OCI-LY7 (cell line): ENCODE data around the gene PKHD1.

Experiments used
- CTCF ChIP-seq: fragments of 200-600 bp; sonication (generic); conservative IDR thresholded peaks from 2 replicates; pipeline ENCODE4 v1.5.1; 2014; ENCODE audit warnings: mild to moderate bottlenecking, antibody characterized with exemption, low read length, moderate library complexity, mixed read lengths
- EZH2phosphoT487 ChIP-seq: fragments of 200-600 bp; sonication (generic); IDR thresholded peaks from 2 replicates; pipeline ENCODE4 v1.6.1; 2018; ENCODE audit warnings: low read depth, borderline replicate concordance, mild to moderate bottlenecking, mixed run types, antibody characterized with exemption, low read length, moderate library complexity, mixed read lengths

GRCh38 chr6:52010145-52010544 is 77.3 kb downstream of the PKHD1 start:
- no peak for TF ChIP-seq CTCF
- no peak for TF ChIP-seq EZH2phosphoT487
